Transverse colon (tissue), 4 donors: ENCODE results near the gene SLIT3. TPM values are rescaled to one million over a fixed set of nuclear protein-coding genes. Genes with fewer than 3 reads are reported as not detected.

ENCODE experiments used
- DNase-seq: peaks from one replicate; pipeline ENCODE4 v3.0.0-alpha.2; 2019
- H3K27ac ChIP-seq, 4 donors: fragments of 200-600 bp; sonication (generic); 2 replicates each; pipeline ENCODE4 v1.5.1; 2016 to 2018; ENCODE audit warnings: inconsistent platforms in 4 of 4
- H3K27me3 ChIP-seq: fragments of 200-600 bp; sonication (generic); 2 replicates; pipeline ENCODE4 v1.5.1; 2017; ENCODE audit warnings: inconsistent platforms
- H3K36me3 ChIP-seq, 4 donors: fragments of 200-600 bp; sonication (generic); 2 replicates each; pipeline ENCODE4 v1.5.1; 2017 to 2019; ENCODE audit warnings: inconsistent platforms in 4 of 4
- H3K4me1 ChIP-seq, 4 donors: fragments of 200-600 bp; sonication (generic); 2 replicates each; pipeline ENCODE4 v1.5.1; 2017 to 2020; ENCODE audit warnings: inconsistent platforms in 4 of 4
- H3K4me3 ChIP-seq, 4 donors: fragments of 200-600 bp; sonication (generic); 1 replicate in 1 of 4; 2 replicates in 3 of 4; pipeline versions ENCODE4 v1.5.1 to v1.6.1; 2017 to 2019; ENCODE audit warnings: inconsistent platforms in 4 of 4
- H3K9me3 ChIP-seq, 2 donors: fragments of 200-600 bp; sonication (generic); 2 replicates each; pipeline ENCODE4 v1.5.1; 2017 to 2019; ENCODE audit warnings: inconsistent platforms in 2 of 2
- CTCF ChIP-seq, 5 experiments: fragments of 200-600 bp in 3 of 5; fragments of 450-650 bp in 2 of 5; sonication (generic) in 3 of 5; IDR thresholded peaks; 1 replicate in 2 of 5; 2 replicates in 3 of 5; pipeline ENCODE4 v1.5.1; 2016 to 2017; ENCODE audit warnings: antibody characterized with exemption in 5 of 5, inconsistent platforms in 3 of 5, mild to moderate bottlenecking in 2 of 5, moderate library complexity in 1 of 5
- EP300 ChIP-seq: sonication (generic); formaldehyde crosslinking; IDR thresholded peaks from one replicate; pipeline ENCODE4 v1.6.1; 2017; ENCODE audit warnings: antibody characterized with exemption, low read depth
- POLR2A ChIP-seq: fragments of 450-650 bp; IDR thresholded peaks from one replicate; pipeline ENCODE4 v1.6.1; 2016; ENCODE audit warnings: antibody characterized with exemption, mild to moderate bottlenecking, moderate library complexity
- POLR2AphosphoS5 ChIP-seq, 3 donors: sonication (generic); formaldehyde crosslinking; IDR thresholded peaks; one replicate each; pipeline ENCODE4 v1.6.1; 2016; ENCODE audit warnings: antibody characterized with exemption in 3 of 3
- WGBS, 2 donors: methylation state at CpG; one replicate each; pipeline ENCODE4 v1.1.5; 2018; ENCODE audit warnings: low coverage in 1 of 2; 5-methylcytosine and 5-hydroxymethylcytosine counted together
- in situ Hi-C, 4 donors: fragments of 200-750 bp; cut with MboI; loops; one replicate each; pipeline versions ENCODE4 v1.15.0 to v1.15.1; 2017; ENCODE audit warnings: low sequenced_read_pairs in 3 of 4, low pct_ligation_motif_present in 1 of 4, low pct_unique_long_range_greater_than_20kb in 1 of 4
- intact Hi-C: fragments of 100-400 bp; cut with DNase I; formaldehyde crosslinking; loops from one replicate; pipeline ENCODE4 v1.15.1; 2023; ENCODE audit warnings: low total_unique reads
- total RNA-seq, 4 donors: library from RNA; depleted of rRNA; stranded (reverse); fragments of >200 nt; gene quantifications; one replicate each; pipeline ENCODE4 v1.1.0, GENCODE V29; 2016

Gene SLIT3
- 10 to 100 TPM in 2 of 4 donors, 1 to 10 TPM in 2; 6.7 to 60.5 (median 9.6) TPM for total RNA-seq

DNA sequence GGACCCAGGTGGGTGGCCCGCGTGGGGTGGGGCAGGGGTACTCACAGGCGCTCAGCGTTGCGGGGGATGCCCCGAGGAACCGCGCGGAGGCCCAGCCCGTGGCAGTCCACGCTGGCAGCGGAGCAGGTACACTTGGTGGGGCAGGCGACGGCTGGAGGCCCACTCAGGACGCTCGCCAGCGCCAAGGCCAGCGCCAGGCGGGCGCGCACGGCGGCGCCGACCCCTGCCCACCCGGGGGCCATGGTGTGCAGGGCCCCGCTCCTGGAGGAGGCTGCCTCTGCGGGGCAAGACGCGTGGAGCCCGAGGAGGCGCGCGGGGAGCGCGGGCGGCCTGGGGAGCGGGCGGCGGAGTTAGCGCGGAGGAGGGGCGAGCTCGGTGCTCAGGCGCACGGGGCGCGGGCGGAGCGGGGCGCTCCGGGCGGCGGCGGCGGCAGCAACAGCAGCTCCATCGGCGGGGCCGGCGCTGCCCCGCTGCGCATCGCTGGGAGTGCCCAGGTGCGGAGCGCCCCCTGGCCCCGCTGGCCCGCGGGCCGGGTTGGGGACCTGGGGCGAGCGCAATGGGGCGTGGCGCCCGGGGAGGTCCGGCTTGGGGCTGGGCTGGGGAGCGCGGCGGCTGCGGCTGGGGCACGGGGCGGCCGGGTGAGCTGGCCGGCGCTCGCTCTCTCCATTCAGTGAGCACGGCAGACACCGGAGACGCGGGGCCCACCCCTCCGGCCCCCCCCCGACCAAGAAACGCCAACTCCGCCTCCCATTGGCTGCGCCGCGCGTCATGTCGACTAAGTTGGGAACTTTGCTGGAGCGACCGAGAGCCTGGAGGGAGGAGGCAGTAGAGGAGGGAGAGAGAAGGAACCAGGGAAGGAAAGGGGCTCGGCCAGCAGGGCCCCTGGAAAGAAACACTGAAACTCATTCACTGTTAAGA lies at the start of gene SLIT3:
Gene SLIT3, minus strand, starts transcription at position 672 of the 918 bp plus-strand sequence. Its CDS starts 430 bp downstream, at position 242.
- peaks cover 0 to 19% (median 5%) of the 10 kb centered on the region in 4 donors for H3K4me1 ChIP-seq

DNA sequence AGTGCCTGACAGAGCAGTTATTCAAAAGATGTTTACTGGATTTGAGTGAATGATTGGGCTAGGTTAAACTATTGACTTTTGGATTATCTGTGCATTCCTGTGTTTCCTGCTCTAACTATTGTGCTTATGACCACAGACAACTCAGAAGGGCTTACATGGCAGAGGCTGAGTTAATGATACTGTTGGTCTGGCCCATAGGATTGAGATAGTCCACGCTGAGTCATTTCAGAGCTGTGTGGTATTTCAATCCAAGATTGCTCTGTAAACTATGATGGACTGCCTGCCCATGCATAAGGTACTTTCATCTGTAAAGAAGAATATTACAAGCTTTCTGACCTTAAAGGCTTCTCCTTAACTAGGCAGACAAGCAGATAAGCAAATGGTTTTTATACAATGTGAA lies 49.1 kb upstream of the SLIT3 start:
- Histone ChIP-seq H3K4me3 (no peak overlapping the region), H3K9me3 (no peaks in the 10 kb centered on the region), H3K4me1 (no peaks in the 10 kb centered on the region), H3K27ac (no peak overlapping the region), H3K27me3 (no peaks in the 10 kb centered on the region), H3K36me3 (no peaks in the 10 kb centered on the region)
- in situ Hi-C loops: no loop called here
- intact Hi-C loops: no loop called here
- DNase-seq: no peak
- TF ChIP-seq CTCF (IDR thresholded peaks at IDR 0.05) (no peak), POLR2AphosphoS5 (IDR thresholded peaks at IDR 0.05) (no peak), EP300 (no peak), POLR2A (no peak)
- 93% methylated on average over 1 of the region's 1 CpG; no CpG with 5 or more reads in 1 of the 2 donors for WGBS, 2 donors

More for the DNA sequence above, at the start of gene SLIT3:
- WGBS, 2 donors: 0 to 8% methylated on average over 1 to 71 of the region's 101 CpGs
- H3K4me3 ChIP-seq: peak within 1 kb of the TSS; percentile 31 to 52 (median 38)
- H3K9me3 ChIP-seq: no peaks in the 10 kb centered on the region
- intact Hi-C loops: loop anchor here (10.0 kb wide), 2 partner anchors 156 to 626 kb away; no protein-coding TSS in a partner anchor
- H3K27me3 ChIP-seq: peaks cover 54% of the 10 kb centered on the region
- in situ Hi-C loops: loop anchor here in 3 of 4 donors (10.0 to 25.0 kb wide), 2 partner anchors 313 to 316 kb away; no protein-coding TSS in a partner anchor
- peak within 1 kb of the TSS; percentile 63 to 79 (median 75) for H3K27ac ChIP-seq
- DNase-seq: peak; percentile 50
- H3K36me3 ChIP-seq: no peaks in the 10 kb centered on the region
- no peak for TF ChIP-seq POLR2A
- no peak for TF ChIP-seq CTCF (IDR thresholded peaks at IDR 0.05)
- TF ChIP-seq POLR2AphosphoS5 (IDR thresholded peaks at IDR 0.05): peak in 1 of 3 donors; percentile 30

- Histone ChIP-seq H3K36me3 (no peaks in the 10 kb centered on the region), H3K27ac (peak overlapping the region in 1 of 4 donors; percentile 37), H3K9me3 (no peaks in the 10 kb centered on the region), H3K27me3 (no peaks in the 10 kb centered on the region), H3K4me3 (no peak overlapping the region), H3K4me1 (no peaks in the 10 kb centered on the region)
- 40 to 71% methylated on average over 2 of the region's 2 CpGs for WGBS, 2 donors
- no peak for TF ChIP-seq EP300
- TF ChIP-seq POLR2A: no peak
- no peak for TF ChIP-seq CTCF (IDR thresholded peaks at IDR 0.05)
- TF ChIP-seq POLR2AphosphoS5 (IDR thresholded peaks at IDR 0.05): peak in 2 of 3 donors; percentile 60 to 65
- intact Hi-C loops: no loop called here
- in situ Hi-C loops: no loop called here
- no peak for DNase-seq
Observed at GRCh38 chr5:169347786-169348185, 46.8 kb upstream of the SLIT3 start.

DNA sequence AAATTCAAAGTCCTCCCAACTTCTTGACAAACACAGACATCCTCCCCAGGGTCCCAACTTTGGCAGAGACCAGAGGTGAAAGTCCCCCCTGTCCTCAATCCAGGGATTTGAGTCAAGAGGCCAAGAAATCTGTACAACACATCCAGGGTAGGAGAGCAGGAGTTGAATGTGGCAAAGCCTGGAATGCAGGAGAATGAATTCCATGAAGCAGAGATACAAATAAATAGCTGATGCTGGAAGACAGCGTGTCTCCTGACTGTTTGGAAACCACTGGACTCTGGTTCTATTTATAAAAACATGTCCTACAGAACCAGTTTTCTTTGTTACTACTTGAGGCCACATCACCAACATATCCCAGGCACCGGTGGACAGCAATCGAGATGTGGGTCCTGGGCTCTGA lies 43.7 kb upstream of the SLIT3 start:
- intact Hi-C loops: no loop called here
- Histone ChIP-seq H3K27ac (no peak overlapping the region), H3K36me3 (no peaks in the 10 kb centered on the region), H3K27me3 (no peaks in the 10 kb centered on the region), H3K4me1 (no peaks in the 10 kb centered on the region), H3K9me3 (no peaks in the 10 kb centered on the region), H3K4me3 (no peak overlapping the region)
- DNase-seq: no peak
- in situ Hi-C loops: no loop called here
- 20 to 57% methylated on average over 1 to 3 of the region's 3 CpGs for WGBS, 2 donors
- TF ChIP-seq CTCF (IDR thresholded peaks at IDR 0.05) (no peak), EP300 (no peak), POLR2AphosphoS5 (IDR thresholded peaks at IDR 0.05) (no peak), POLR2A (no peak)
